GM12873 (cell line): ENCODE results near the gene NR0B2.
A peak's percentile ranks its signal among the peaks of the same experiment; 100 is the strongest.

Source experiments
- CTCF ChIP-seq: IDR thresholded peaks from 2 replicates; pipeline ENCODE4 v1.5.1; 2012; ENCODE audit warnings: low read depth, mild to moderate bottlenecking, moderate library complexity, low read length, control low read depth; ENCODE audit not compliant: insufficient read depth; ENCODE audit errors: missing control alignments

The NR0B2 gene

GRCh38 chr1:26888231-26888630 lies 25.5 kb downstream of the NR0B2 start:
- TF ChIP-seq CTCF = no peak

GRCh38 chr1:26887125-26887524 lies 26.6 kb downstream of the NR0B2 start:
- peak; percentile 54 for TF ChIP-seq CTCF

GRCh38 chr1:26882696-26883463 lies 30.9 kb downstream of the NR0B2 start:
- TF ChIP-seq CTCF = no peak

- no peak for TF ChIP-seq CTCF
Observed at GRCh38 chr1:26879793-26880192, 34.0 kb downstream of the NR0B2 start.

GRCh38 chr1:26877326-26877725 lies 36.4 kb downstream of the NR0B2 start:
- no peak for TF ChIP-seq CTCF

- TF ChIP-seq CTCF = no peak
Observed at GRCh38 chr1:26874896-26875295, 38.9 kb downstream of the NR0B2 start.

GRCh38 chr1:26864610-26865480 lies 48.9 kb downstream of the NR0B2 start:
- peak; percentile 18 for TF ChIP-seq CTCF
